DMS53 treated with DMSO at 0.1 percent for 48 hours (cell line): ENCODE measurements around the gene IFT80.
A peak's percentile ranks its signal among the peaks of the same experiment; 100 is the strongest.

Experiments used
- DNase-seq: peaks from one replicate; lab custom pipeline; 2025; ENCODE audit not compliant: unreplicated experiment; lab: John Stamatoyannopoulos, UW

The IFT80 gene

GRCh38 chr3:160401291-160402095 is 2.5 kb upstream of the IFT80 start:
- DNase-seq = no peak

GRCh38 chr3:160400702-160401150 is 1.7 kb upstream of the IFT80 start:
- DNase-seq = no peak

DNA sequence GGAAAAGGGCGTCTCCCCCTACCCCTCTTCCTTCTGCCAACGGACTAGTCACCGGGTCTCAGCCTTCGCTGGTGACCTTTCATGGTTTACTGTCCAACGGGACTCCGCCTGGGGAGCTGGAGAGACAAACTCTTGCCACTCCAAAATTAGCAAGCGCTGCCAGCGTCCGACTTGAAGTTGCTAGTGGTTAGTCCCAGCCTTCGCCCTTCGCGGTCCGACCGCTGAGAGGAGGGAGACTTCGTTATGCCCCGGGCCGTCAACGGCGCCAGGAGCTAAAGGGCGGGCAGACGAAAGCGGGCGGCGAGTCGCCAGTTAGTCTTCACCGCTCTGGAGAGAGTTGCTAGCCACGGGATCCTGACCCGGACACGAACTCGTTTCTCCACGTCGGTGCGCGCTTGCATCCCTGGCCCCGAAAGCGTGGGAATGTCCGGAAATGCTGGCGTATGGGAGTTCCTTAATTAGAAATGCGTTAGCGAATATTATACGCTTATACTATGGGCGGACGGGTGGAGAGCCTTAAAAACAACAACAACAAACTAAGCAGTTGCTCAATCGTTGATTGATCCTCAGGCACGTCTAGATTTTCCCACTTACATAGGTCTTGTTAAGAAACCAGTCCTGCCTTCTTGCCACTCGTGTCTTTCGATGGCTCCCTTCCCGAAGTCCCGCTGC is 1.1 kb upstream of the IFT80 start:
- DNase-seq = peak; percentile 6

- no peak for DNase-seq
These were observed 253 bp downstream of the IFT80 start for GRCh38 chr3:160398820-160399124.

GRCh38 chr3:160395297-160395696 is 3.7 kb downstream of the IFT80 start:
- DNase-seq = no peak

- no peak for DNase-seq
These were observed 5.0 kb downstream of the IFT80 start for GRCh38 chr3:160394009-160394392.

- DNase-seq = no peak
These were observed 5.5 kb downstream of the IFT80 start for GRCh38 chr3:160393346-160394008.

DNA sequence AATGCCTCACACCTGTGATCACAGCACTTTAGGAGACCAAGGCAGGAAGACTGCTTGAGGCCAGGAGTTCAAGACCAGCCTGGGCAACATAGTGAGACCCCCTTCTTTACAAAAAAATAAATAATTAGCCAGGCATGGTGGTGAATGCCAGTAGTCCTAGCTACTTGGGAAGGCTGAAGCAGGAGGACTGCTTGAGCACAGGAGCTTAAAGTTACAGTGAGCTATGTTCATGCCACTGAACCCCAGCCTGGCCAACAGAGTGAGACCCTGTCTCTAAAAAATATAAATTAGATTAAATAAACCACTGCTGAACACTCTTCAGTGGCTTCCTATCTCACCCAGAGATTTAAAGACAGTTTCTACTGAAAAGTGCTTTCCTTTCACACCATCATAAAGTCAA is 6.2 kb downstream of the IFT80 start:
- DNase-seq = no peak

- no peak for DNase-seq
These were observed 8.4 kb downstream of the IFT80 start for GRCh38 chr3:160390565-160391138.

DNA sequence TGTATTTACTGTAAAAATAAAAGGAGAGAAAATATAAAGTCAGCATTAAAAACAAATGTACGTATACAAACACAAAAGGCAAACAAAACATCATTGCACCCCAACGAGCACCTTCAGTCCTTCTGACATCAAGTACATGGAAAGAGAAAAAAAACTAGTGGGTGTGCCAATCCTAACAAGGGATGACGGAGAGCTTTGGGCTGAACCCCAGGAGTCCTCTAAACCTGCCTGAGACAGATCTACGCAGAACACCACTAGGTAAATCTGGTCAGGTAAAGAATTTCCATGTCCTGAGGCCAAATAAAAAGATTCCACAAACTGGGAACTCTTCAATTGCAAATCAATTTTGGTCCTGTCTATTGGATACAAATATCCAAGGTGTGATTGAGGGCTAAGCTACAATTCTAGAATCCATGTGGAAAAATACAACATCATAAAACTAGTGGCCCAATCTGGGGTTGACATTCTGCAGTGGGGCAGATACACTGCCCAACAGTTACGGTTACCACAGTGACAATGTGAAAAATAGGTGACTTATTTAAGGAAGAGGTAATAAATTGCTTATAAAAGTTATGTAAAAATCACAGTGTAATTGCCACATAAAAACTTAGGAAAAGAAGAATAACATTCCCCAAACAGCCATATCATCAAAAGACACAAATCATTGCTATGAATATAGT is 14.2 kb downstream of the IFT80 start:
- DNase-seq = no peak

GRCh38 chr3:160381470-160381869 is 17.6 kb downstream of the IFT80 start:
- no peak for DNase-seq

DNA sequence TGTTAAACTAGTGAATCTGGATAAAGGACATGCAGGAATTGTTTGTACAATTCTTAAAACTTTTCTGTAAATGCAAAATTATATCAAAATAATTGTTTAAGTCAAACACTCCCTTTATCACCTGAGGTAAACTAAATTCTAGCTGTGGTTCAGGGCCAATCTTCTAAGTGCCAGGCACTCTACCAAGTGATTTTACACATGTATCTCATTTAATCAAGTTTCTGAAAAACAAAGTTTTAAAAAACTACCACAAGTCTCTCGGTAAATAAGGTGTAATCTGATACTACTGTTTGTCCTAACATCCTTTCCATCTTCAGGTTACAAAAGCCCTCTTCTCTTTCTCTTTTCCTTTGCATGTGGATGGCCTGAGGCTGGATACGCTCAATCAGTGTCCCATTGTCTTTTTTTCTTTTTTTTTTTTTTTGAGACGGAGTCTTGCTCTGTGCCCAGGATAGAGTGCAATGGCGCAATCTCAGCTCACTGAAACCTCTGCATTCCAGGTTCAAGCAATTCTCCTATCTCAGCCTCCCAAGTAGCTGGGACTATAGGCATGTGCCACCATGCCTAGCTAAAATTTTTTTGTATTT is 19.3 kb downstream of the IFT80 start:
- DNase-seq = no peak

DNA sequence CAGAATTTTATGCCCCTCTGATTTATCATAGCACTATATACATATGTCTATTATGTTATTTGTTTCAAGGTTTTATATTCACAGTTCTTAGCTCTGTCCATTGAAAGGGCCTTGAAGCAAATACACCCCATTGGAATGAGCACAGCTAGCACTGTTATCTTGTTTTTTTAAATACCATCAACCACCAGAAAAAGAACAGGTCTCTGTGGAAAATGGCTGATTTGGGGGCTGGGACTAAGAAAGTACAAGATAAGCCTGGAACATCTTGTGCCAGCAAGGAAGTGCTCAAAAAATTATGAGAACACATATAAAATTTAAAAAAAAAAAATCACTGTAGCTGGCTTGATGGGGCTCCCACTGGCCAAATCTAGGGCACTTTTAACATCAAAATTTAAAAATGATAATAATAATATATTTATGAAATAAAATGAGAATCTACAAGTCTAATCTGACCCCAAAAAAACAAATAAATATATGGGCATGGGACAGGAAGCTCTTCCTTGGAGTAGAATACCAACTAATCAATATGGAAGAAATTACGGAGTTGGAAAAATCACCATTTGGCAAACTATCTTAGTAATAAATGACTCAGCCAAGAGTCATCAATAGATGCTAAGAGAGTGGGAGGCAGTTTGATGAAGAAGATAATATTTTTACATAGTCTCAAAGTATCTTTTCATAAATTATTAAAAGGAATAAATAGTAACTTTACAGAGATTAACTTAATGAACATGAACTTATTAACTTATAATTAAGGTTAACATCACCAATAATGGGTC is 20.5 kb downstream of the IFT80 start:
- no peak for DNase-seq

DNA sequence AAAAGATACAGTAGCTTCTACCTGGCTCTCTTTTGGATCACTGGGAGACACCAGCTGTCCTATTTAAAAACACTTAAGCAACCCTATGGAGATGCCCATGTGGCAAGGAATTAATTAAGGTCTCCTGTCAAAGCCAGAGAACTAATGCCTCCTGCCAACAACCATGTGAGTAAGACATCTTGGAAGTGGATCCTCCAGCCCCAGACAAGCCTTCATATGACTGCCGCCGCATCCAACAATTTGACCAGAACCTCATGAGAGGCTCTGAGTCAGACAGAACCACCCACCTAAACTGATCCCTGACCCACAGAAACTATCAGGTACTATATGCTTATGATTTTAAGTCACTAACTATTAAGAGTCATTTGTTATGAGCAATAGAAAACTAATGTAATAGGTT is 22.3 kb downstream of the IFT80 start:
- no peak for DNase-seq

DNA sequence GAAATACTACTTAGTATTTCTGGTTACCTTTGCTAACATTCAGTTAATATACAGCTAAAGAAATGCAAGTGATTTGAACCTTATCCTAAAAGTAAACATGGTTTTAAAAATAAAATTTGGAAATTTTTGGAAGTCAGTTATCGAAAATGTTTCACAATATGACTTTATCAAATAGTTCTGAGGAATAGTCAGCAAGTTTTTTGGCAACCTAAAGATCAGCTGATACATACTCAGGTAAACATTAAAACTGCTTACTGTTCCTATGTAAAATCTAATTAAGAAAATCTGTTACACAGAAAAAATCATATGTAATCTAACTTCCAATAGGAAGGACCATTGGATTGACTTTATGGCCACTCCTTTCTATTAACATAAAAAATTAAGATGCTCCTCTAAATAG is 24.1 kb downstream of the IFT80 start:
- DNase-seq = no peak

DNA sequence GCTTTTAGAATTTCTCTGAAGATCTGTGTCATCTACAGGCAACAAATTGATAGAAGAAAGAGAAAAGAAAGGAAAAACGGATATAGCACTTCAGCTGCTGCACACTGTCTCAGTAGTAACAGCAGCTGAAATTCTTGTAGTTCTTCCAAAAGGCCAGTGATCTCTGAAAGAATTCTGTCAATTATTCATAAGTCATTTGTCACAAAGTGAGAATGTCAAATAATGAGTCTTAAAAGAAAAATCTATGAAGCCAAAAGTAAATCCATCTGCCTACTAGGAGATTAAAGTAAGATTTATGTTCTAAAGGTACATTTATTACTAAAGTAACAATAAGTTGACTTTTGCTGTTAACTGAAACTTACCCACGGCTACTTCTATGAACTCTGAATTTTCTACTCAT is 24.6 kb downstream of the IFT80 start:
- DNase-seq = no peak

DNA sequence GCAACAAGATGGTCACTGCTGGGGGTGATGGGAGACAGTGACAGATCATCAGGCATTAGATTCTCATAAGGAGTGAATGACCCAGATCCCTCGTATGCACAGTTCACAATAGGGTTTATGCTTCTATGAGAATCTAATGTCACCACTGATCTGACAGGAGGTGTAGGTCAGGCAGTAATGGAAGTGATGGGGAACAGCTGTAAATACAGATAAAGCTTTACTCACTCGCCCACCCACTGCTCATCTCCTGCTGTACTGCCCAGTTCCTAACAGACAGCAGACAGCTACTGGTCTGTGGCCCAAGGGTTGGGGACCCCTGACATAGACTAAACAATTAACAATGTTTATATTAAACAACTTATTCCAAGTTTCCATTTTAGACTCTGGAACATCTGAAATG is 25.4 kb downstream of the IFT80 start:
- DNase-seq = no peak

- no peak for DNase-seq
These were observed 26.2 kb downstream of the IFT80 start for GRCh38 chr3:160372780-160373179.

DNA sequence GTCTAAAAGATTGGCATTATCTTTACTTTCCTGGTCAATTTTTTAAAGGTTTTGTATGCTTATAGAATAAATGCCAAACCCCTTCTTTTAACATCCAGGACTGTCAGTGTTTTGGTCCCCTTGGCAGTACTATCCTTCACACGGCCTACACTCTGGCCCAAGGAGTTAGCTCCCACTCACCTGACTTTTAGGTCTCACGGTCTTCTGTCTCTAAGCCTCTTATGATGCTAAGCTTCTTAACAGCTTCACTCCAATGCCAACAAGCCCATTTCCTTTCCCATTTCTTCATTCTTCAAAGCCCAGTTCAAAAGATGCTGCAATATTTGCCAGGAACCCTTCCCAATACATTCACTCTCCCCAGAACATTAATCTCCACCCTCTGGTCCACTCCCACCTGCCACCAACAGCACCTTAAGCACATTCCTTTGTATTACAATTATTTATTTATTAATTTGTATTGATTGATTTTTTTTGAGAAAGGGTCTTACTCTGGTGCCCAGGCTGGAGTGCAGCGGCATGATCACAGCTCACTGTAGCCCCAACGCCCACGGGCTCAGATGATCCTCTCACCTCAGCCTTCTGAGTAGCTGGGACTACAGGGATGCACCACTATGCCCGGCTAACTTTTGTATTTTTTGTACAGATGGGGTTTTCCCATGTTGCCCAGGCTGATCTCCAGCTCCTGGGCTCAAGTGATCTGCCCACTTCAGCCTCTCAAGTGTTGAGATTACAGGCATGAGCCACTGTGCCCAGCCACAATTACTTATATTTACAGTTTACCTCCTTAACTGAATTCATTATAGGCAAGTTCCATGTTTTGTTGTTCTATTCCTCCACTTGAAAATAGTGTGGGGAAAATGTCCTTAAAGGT is 27.8 kb downstream of the IFT80 start:
- DNase-seq = no peak
